Skeletal muscle satellite cell (primary cell): ENCODE data around the gene ATP9A. TPM values are rescaled to one million over a fixed set of nuclear protein-coding genes. Genes with fewer than 3 reads are reported as not detected.
A peak's percentile ranks its signal among the peaks of the same experiment; 100 is the strongest.
"Not testable (repeated sequence)": the region's sequence is repeated elsewhere in the genome, so short reads cannot be mapped to it uniquely, and the experiment has no call there.

Source experiments
- H3K27me3 ChIP-seq: 2 replicates; pipeline ENCODE4 v1.7.0; 2013; ENCODE audit warnings: low read length; ENCODE audit not compliant: control insufficient read depth, insufficient read depth
- H3K36me3 ChIP-seq: 2 replicates; pipeline ENCODE4 v1.7.0; 2013; ENCODE audit warnings: mild to moderate bottlenecking, control low read depth, low read length; ENCODE audit not compliant: insufficient read depth
- H3K4me1 ChIP-seq: 2 replicates; pipeline ENCODE4 v1.7.0; 2013; ENCODE audit warnings: low read length; ENCODE audit not compliant: control insufficient read depth, insufficient read depth
- H3K4me2 ChIP-seq: 2 replicates; pipeline ENCODE4 v1.7.0; 2013; ENCODE audit warnings: mild to moderate bottlenecking, low read length
- H3K4me3 ChIP-seq: 2 replicates; pipeline ENCODE4 v1.7.0; 2013; ENCODE audit warnings: low read length
- H3K9ac ChIP-seq: 2 replicates; pipeline ENCODE4 v1.7.0; 2013; ENCODE audit warnings: mild to moderate bottlenecking, low read depth, low read length, moderate library complexity
- H3K9me3 ChIP-seq: replicated peaks from 2 replicates; pipeline ENCODE4 v1.7.0; 2013; ENCODE audit warnings: mild to moderate bottlenecking, control low read depth, low read length
- total RNA-seq: library from RNA; depleted of rRNA; stranded (reverse); fragments of >200 nt; gene quantifications from 2 replicates; pipeline ENCODE4 v1.2.3, GENCODE V29; 2012; rRNA removed

Gene ATP9A, protein sequence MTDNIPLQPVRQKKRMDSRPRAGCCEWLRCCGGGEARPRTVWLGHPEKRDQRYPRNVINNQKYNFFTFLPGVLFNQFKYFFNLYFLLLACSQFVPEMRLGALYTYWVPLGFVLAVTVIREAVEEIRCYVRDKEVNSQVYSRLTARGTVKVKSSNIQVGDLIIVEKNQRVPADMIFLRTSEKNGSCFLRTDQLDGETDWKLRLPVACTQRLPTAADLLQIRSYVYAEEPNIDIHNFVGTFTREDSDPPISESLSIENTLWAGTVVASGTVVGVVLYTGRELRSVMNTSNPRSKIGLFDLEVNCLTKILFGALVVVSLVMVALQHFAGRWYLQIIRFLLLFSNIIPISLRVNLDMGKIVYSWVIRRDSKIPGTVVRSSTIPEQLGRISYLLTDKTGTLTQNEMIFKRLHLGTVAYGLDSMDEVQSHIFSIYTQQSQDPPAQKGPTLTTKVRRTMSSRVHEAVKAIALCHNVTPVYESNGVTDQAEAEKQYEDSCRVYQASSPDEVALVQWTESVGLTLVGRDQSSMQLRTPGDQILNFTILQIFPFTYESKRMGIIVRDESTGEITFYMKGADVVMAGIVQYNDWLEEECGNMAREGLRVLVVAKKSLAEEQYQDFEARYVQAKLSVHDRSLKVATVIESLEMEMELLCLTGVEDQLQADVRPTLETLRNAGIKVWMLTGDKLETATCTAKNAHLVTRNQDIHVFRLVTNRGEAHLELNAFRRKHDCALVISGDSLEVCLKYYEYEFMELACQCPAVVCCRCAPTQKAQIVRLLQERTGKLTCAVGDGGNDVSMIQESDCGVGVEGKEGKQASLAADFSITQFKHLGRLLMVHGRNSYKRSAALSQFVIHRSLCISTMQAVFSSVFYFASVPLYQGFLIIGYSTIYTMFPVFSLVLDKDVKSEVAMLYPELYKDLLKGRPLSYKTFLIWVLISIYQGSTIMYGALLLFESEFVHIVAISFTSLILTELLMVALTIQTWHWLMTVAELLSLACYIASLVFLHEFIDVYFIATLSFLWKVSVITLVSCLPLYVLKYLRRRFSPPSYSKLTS
- 9.0 and 9.9 TPM in 2 replicates for total RNA-seq

DNA sequence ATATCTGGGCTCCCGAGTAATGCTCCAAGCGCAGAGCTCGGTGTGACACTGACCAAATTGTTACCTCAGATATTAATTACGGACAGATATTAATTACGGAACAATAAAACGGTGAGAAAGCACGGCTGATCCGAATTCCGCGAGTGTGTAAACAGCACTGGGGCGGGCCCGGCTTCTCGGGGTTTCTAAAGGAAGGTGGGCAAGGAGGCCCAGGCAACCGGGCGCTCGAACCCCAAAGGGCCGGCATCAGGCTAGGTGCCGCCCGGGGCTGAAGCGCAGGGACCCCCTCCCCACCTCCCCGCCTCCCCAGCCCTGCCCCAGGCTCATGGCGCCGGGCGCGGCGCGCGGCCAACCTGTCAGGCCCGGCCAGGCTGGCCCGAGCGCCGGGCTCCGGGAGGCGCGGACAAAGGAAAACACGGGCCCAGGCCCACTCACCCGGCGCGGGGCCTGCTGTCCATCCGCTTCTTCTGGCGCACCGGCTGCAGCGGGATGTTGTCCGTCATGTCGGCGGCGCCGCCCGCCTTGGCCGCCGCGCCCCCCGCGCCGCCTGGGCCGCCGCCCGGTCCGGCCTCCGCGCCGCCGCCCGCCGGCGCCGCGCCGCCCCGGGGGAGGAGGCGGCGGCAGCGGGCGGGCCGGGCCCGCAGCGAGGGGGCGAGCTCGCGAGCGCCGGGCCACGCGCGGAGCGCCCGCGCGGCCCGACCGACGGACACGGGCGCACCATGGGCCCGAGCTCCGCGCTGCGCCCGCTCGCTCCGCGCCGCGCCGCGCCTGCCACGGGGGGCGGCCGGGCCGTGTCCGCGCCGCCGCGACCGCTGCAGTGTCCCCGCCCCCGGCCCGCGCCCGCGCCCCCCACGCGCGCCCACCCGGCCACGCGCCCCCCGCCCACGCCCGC is at the start of gene ATP9A:
ATP9A (minus strand) TSS at position 524 of the 892 bp plus-strand sequence; CDS start at position 503, 21 bp downstream.
- no peaks in the 10 kb centered on the region for H3K9me3 ChIP-seq
- peaks cover 5% of the 10 kb centered on the region for H3K4me1 ChIP-seq
- H3K27me3 ChIP-seq, result no peaks in the 10 kb centered on the region
- peak within 1 kb of the TSS; percentile 86 for H3K9ac ChIP-seq
- H3K4me2 ChIP-seq, result peak within 1 kb of the TSS; percentile 97
- peak within 1 kb of the TSS; percentile 89 for H3K4me3 ChIP-seq
- no peaks in the 10 kb centered on the region for H3K36me3 ChIP-seq

DNA sequence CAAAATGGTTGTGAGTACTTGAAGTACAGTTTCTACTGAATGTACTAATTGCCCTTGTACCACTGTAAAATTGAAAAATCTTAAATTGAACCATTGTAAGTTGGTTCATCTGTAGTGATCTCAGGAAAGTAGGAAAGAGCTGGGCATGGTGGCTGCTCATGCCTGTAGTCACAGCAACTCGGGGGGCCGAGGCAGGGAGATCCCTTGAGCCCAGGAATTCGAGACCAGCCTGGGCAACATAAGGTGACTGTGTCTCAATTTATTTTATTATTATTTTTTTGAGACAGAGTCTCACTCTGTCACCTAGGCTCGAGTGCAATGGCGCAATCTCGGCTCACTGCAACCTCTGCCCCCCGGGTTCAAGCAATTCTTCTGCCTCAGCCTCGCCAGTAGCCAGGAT is 48.7 kb upstream of the ATP9A start:
- H3K27me3 ChIP-seq, result peaks cover 31% of the 10 kb centered on the region
- H3K9ac ChIP-seq, H3K4me2 ChIP-seq, H3K9me3 ChIP-seq, H3K4me3 ChIP-seq, H3K36me3 ChIP-seq, H3K4me1 ChIP-seq: not testable (repeated sequence)

DNA sequence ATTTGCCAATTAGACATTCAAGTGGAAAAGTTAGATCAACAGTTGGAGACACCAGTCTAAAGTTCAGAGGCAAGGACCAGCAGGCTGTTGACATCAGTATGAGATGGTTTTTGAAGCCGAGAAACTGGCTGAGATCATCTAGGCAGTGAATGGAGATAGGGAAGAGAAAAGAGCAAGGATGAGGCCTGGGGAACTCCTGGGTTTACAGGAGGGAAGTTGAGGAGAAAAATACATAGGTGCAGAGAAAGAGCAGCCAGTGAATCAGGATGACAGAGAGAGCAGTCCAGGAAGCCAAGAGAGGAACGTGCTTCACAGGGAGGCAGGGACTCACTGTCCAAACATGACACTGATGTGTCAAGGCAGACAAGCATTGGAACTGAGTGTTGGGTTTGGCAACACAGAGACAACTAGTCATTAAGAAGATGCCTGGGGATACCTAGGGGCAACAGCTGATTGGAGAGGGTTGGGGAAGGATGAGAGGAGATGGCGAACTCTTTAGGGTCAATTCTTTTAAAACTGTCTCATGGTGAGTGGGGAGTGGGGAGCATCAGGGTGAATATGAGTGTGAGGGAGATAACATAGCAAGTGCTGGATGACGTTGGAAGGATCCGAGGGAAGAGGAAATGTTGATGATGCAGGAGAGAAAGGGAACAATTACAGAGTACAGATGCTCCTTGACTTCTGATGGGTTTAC is 47.3 kb upstream of the ATP9A start:
- no peaks in the 10 kb centered on the region for H3K4me1 ChIP-seq
- peaks cover 44% of the 10 kb centered on the region for H3K27me3 ChIP-seq

DNA sequence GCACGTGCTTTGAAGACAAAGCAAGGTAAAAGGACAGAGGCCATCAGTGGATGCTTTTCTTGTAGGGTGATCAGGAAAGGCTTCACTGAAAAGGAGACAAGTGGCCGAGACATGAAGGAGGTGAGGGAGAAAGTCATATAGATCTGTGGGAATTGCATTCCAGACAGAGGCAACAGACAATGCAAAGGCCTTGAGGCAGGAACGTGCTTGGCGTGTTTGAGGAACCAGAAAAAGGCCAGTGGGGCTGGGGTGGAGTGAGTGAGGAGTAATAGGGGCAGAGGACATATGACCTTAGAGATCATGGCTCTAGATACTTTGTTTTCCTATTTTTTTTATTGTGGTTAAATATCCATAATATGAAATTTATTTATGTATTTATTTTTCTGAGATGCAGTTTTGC is 44.7 kb upstream of the ATP9A start:
- Histone ChIP-seq H3K27me3 (peaks cover 43% of the 10 kb centered on the region), H3K4me3 (no peak overlapping the region), H3K9ac (no peak overlapping the region), H3K36me3 (no peaks in the 10 kb centered on the region), H3K4me1 (no peaks in the 10 kb centered on the region), H3K4me2 (no peak overlapping the region), H3K9me3 (no peaks in the 10 kb centered on the region)

More for the DNA sequence above, 47.3 kb upstream of the ATP9A start:
- no peak overlapping the region for H3K4me3 ChIP-seq
- no peaks in the 10 kb centered on the region for H3K36me3 ChIP-seq
- H3K4me2 ChIP-seq, result no peak overlapping the region
- H3K9me3 ChIP-seq, result no peaks in the 10 kb centered on the region
- no peak overlapping the region for H3K9ac ChIP-seq

DNA sequence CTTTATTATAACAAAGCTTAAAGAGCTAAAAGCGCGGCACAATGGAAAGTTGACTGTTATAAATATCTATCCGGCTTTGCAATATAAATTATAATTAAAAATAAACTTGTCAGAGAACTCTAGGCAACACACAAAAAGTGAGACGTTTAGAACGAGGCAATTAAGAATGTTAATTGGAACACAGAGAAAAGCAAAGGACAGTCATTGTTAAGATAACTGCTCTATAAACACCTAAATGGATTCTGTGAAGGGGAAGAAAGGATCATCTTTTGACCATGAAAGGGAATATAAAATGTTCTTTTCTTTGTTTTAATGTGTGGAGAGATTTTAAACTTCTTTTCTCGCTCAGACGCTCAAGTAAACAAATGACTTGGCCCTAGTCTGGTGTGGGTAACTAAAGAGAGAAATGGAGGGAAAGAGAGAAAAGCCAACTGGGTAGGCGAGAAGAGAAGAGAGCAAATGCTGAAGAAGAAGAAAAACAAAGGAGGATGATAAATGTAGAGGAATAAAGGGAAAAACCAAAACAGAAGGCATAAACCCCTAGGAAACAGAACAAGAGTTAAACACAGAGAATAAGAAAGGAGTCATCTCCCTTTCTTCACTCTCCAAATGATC is 43.4 kb upstream of the ATP9A start:
- Histone ChIP-seq H3K4me2 (no peak overlapping the region), H3K27me3 (peaks cover 45% of the 10 kb centered on the region), H3K4me3 (no peak overlapping the region), H3K36me3 (no peaks in the 10 kb centered on the region), H3K9ac (no peak overlapping the region), H3K9me3 (no peaks in the 10 kb centered on the region), H3K4me1 (no peaks in the 10 kb centered on the region)

DNA sequence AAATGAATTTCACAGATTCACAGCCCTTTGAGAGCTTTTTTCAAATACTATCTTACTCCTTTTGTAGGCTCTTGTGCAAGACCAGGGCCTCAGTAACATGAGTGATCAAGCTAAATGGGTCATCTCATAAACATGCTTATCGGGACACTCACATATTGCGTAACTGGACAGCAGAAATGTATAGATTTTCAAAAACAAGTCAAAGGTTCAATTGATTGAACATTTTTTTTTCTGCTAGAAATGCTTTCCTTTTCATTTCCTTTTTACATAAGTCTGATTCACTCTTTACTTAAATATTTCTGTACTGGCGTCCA is 42.8 kb upstream of the ATP9A start:
- Histone ChIP-seq H3K27me3 (peaks cover 49% of the 10 kb centered on the region), H3K9ac (no peak overlapping the region), H3K9me3 (no peaks in the 10 kb centered on the region), H3K4me1 (no peaks in the 10 kb centered on the region), H3K4me2 (no peak overlapping the region), H3K4me3 (no peak overlapping the region), H3K36me3 (no peaks in the 10 kb centered on the region)

DNA sequence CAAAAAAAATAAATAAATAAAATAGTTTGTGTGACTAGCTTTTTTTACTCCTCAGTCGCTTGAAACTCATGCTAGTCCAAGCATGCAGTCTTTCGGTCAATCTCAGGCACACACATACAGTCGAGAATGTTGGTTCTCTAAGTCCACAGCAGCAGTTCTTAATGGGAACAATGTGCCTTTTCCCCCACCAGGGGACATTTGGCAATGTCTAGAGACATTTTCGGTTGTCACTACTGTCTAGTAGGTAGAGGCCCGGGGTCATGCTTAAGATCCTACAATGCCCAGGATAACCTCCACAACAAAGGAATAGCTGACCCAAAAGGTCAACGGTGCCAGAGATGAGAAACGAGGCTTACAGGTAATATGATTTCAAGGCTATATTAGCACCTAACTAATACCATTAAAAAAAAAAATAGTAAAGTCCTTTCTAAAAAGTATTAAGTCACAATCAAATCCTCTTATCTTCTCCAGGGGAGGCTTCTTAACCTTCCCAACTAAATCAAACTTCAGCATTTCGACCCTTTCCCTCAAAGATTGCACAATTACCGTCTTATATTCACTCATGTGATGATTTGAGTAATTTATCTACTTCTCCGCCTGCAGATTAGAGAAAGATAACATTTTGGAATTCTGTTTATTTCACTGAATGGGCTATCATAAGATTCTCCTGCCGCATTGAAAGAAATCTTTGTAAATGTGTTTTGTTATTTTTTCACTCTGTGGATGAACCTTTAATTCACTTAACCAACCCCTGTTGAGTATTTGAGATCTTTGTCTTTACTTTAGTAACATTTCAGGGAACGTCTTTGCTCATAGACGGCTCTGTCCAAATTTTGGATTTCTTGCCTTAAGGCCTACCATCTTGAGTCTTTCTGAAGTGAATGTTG is 42.2 kb upstream of the ATP9A start:
- H3K4me1 ChIP-seq, result no peaks in the 10 kb centered on the region
- no peaks in the 10 kb centered on the region for H3K36me3 ChIP-seq
- no peak overlapping the region for H3K4me3 ChIP-seq
- no peak overlapping the region for H3K4me2 ChIP-seq
- H3K9ac ChIP-seq, result no peak overlapping the region
- no peaks in the 10 kb centered on the region for H3K9me3 ChIP-seq
- H3K27me3 ChIP-seq, result peaks cover 48% of the 10 kb centered on the region

DNA sequence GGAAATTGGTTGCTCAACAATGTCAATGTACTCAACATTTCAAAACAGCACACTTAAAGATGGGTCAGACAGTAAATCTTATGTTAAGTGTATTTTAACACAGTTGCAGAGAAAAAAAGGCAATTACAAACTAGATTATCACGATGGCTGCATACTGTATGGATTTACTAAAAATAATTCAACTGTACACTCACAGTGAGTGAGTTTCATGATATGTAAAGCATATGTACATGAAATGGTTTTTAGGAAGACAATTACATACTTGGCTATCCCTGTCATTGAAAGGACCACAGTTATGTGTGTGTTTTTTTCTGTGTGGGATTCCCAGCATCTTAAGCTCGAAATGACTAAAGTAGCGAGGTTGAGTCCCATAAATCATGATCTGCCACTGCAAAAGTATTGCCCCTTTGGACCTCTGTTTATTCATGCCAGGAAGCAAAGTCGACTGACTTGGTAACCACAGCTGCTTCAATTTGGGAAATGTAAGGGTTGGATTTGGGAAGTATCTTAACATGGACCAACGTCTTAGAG is 39.6 kb upstream of the ATP9A start:
- no peak overlapping the region for H3K4me2 ChIP-seq
- no peaks in the 10 kb centered on the region for H3K9me3 ChIP-seq
- H3K9ac ChIP-seq, result no peak overlapping the region
- peaks cover 57% of the 10 kb centered on the region for H3K27me3 ChIP-seq
- H3K4me1 ChIP-seq, result no peaks in the 10 kb centered on the region
- no peaks in the 10 kb centered on the region for H3K36me3 ChIP-seq
- no peak overlapping the region for H3K4me3 ChIP-seq

DNA sequence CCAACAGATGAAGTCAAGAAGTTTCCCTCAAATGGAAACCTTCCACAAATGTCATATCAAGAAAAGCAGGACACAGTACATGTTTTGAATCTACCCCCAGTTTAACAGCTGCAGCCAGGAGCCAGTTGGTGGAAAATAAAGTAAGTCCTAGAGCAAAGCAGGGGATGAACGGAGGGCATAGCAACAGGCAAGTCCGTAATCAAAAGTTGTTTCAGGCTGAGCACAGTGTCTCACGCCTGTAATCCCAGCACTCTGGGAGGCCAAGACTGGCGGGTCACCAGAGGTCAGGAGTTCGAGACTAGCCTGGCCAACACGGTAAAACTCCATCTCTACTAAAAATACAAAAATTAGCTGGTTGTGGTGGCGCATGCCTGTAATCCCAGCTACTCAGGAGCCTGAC is 36.6 kb upstream of the ATP9A start:
- Histone ChIP-seq H3K36me3 (no peaks in the 10 kb centered on the region), H3K4me1 (peaks cover 11% of the 10 kb centered on the region), H3K4me2 (no peak overlapping the region), H3K9ac (no peak overlapping the region), H3K27me3 (peaks cover 59% of the 10 kb centered on the region), H3K4me3 (no peak overlapping the region), H3K9me3 (no peaks in the 10 kb centered on the region)
